Transverse colon (tissue), 4 donors: ENCODE results near the gene CPZ.

Source experiments
- CTCF ChIP-seq, 5 experiments: fragments of 200-600 bp in 3 of 5; fragments of 450-650 bp in 2 of 5; sonication (generic) in 3 of 5; IDR thresholded peaks; 1 replicate in 2 of 5; 2 replicates in 3 of 5; pipeline ENCODE4 v1.5.1; 2016 to 2017; ENCODE audit warnings: antibody characterized with exemption in 5 of 5, inconsistent platforms in 3 of 5, mild to moderate bottlenecking in 2 of 5, moderate library complexity in 1 of 5
- POLR2A ChIP-seq: fragments of 450-650 bp; IDR thresholded peaks from one replicate; pipeline ENCODE4 v1.6.1; 2016; ENCODE audit warnings: antibody characterized with exemption, mild to moderate bottlenecking, moderate library complexity
- POLR2AphosphoS5 ChIP-seq, 3 donors: sonication (generic); formaldehyde crosslinking; IDR thresholded peaks; one replicate each; pipeline ENCODE4 v1.6.1; 2016; ENCODE audit warnings: antibody characterized with exemption in 3 of 3

GRCh38 chr4:8664976-8665375 lies 72.4 kb downstream of the CPZ start:
- TF ChIP-seq CTCF (IDR thresholded peaks at IDR 0.05) = no peak
- no peak for TF ChIP-seq POLR2A
- TF ChIP-seq POLR2AphosphoS5 (IDR thresholded peaks at IDR 0.05) = no peak
